Eye (tissue), 1 donor: Measurements from ENCODE around the gene TAC4.
A peak's percentile ranks its signal among the peaks of the same experiment; 100 is the strongest.

ENCODE experiments used
- DNase-seq: peaks from one replicate; pipeline ENCODE4 v3.0.0-alpha.2; 2015

TAC4 gene

DNA sequence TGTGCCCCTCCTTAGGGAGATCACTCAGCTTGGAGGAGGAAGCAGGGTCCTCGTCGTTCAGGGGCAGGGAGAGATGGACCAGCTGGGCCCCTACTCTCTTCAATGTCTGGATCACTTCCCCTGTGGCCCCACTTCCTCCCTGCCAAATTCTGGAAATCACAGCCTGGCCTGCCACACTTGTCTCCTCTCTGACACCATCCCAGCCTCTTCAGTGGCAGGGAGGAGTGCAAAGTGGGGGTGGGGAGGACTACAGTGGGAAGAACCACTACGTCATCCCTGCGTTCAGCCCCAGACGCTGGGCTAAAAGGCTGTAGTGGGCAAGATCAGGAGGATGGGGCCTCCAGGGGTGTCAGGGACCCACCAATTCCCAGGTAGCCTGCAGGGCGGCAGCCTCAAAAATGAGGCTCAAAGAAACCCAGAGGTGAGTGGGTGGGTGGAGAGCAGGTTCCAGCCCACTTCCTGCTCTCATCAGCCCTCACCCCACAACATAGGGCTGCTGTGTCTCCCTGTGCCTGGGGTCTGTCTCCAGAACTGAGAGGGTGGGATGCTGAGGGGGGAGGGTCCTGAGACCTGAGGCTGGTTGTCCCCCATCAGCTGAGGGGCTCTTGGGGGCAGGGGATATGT lies 25.0 kb upstream of the TAC4 start:
- DNase-seq, result no peak

DNA sequence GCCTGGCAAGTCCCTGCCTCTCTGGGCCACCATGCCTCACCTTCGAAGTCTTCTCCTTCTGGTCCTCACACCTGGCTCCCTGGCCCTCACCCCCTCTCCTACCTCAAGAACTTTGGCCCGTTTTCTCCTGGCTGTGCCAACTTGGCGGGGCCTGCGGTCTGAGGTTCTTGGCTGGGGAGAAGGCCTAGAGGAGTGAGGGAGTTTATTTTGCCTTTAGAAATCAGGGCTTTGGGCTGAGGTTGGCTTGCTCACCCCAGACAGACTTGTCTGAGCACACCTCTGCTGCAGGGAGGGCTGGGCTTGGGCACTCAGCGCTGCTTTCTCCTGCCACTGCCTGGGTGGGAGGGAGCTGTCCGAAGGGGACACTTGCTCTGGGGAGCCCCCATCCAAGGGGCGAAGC lies 23.3 kb upstream of the TAC4 start:
- no peak for DNase-seq

GRCh38 chr17:49870298-49870697 lies 22.4 kb upstream of the TAC4 start:
- no peak for DNase-seq

GRCh38 chr17:49869038-49869374 lies 21.1 kb upstream of the TAC4 start:
- DNase-seq, result no peak

DNA sequence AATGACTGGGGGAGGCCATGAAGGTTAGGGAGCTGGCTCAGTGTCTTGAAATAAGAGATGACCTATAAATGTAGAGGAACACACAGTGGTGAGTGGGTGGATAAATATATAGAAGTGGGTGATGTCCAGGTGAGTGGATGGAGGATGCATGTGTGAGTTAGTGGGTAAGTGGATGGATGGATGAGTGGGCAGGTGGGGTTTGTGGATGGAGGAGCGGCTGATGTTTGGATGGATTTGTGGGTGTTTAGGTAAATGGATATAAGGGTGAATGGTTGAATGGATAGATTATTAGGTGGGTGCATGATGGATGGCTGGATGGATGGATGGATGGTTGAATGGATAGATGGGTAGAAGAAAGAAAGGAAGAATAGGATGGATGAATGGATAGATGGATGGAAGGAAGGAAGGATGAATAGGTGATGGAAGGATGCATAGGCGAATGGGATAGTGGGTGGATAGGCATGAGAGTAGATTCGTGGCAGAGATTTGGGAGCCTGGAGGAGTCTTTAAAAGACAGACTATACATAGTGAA lies 19.1 kb upstream of the TAC4 start:
- no peak for DNase-seq

GRCh38 chr17:49866019-49866380 lies 18.1 kb upstream of the TAC4 start:
- DNase-seq, result no peak

- no peak for DNase-seq
These were observed 15.0 kb upstream of the TAC4 start for GRCh38 chr17:49862781-49863331.

GRCh38 chr17:49861150-49861884 lies 13.4 kb upstream of the TAC4 start:
- DNase-seq, result peak; percentile 76

DNA sequence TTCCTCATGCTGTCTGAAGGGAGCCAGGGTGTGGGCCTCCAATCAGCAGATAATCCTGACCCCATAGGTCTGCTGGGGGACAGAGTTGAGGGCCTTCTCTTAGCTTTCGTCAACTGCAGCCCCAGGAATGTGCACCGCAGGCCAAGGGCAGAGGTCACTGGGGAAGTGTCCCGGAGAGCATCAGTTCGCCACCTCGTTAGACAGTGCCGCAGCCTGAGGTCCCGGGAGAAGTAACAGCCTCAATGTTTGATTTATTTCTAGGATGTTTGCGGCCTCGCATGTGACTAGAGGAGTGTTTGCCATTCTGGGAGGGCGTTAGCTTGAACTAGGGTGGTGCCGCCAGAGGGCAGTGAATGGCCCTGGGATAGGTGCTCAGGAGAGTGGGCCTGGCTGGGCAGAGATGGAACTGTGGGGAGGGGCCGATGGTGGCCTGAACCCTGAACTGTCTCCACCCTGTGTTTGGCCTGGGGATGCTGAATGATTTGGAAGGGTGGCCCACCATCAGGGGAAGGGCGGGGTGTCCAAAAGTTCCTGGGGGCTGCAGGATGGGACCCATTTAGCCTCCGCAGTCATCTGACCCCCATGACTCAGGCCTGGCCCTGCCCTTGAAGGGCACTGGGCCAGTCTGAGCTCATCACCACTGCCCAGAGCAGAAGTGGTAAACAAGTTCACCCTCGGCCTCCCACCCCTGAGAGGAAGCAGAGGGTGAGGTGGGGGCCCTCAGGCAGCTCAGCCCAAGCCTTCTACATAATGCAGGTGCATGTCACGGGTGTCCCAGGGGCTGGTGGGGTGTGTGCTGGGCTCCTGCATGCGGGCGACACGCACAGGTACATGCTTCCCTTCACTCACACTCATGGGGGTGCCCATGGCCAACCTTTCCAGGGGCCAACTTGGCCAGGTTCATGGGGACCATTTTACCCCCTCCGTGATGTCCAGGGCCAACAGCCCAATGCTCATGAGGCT lies 12.4 kb upstream of the TAC4 start:
- no peak for DNase-seq

DNA sequence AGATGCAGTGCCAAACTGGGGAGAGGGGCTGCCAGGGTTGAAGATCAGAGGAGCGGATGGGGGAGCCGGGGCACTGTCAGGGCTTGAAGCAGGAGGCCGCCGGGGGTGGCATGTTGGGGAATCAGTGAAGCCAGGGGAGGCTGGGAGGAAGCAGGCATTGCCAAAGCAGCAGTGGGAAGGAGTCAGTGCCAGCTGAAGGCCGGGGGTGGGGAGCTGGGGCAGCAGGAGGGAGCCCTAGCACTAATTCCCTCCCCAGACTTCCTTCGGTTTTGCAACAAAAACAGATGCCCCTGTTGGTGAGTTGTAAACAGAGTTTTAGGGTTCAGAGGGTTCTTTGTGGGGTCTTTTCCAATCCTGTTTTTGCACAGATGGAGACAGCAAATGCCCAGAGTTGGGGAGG lies 10.9 kb upstream of the TAC4 start:
- DNase-seq, result no peak

GRCh38 chr17:49854126-49854525 lies 6.3 kb upstream of the TAC4 start:
- DNase-seq, result no peak

- DNase-seq, result no peak
These were observed 5.7 kb upstream of the TAC4 start for GRCh38 chr17:49853470-49854015.

GRCh38 chr17:49851387-49852291 lies 3.8 kb upstream of the TAC4 start:
- DNase-seq, result peak; percentile 78

DNA sequence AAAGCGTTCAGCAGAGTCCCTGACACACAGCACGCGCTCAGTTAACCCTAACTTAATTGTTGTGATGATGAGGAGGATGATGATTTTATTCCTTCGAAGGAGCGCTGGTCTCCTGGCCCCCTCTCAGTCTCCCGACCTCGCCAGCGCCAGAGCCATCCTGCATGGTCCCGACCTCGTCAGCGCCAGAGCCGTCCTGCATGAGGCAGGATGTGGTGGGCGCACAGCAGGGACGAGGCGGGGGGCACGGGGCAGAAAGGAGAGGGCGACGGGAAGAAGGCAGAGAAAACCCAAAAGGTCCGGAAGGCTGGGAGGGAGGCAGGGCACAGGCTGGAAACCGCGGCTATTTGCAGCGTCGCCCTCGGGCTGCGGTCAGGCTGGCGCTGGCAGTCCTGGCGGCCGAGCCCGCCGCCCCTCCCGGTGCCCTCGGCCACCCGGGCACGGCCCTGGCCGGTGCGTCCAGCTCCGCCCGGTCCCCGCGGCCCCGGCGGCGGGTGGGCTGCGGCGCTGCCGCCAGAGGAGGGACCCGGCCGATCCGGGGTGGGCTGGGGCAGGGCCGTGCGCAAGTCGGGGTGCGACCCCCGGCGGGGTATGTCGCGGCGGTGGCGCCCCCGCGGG lies 3.0 kb upstream of the TAC4 start:
- DNase-seq, result peak; percentile 36

- no peak for DNase-seq
These were observed 2.3 kb upstream of the TAC4 start for GRCh38 chr17:49850218-49850610.

DNA sequence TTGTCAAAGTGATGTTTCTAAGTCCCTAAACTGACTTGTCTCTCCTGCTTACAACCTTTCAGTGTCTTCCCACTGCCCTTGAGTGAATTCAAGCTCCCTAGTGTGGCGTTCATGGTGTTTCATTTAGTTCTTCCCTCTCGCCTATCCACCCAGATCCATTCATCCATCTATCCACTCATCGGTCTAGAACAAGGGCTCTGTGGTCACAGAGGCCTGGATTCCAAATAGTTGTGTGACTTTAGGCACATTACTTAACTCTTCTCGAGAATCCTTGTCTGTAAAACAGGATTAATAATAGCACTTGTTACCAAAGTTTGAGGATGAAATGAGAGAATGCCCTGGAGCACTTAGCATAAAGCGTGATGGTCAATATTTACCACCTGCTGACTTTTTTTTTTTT lies 870 bp upstream of the TAC4 start:
- no peak for DNase-seq

DNA sequence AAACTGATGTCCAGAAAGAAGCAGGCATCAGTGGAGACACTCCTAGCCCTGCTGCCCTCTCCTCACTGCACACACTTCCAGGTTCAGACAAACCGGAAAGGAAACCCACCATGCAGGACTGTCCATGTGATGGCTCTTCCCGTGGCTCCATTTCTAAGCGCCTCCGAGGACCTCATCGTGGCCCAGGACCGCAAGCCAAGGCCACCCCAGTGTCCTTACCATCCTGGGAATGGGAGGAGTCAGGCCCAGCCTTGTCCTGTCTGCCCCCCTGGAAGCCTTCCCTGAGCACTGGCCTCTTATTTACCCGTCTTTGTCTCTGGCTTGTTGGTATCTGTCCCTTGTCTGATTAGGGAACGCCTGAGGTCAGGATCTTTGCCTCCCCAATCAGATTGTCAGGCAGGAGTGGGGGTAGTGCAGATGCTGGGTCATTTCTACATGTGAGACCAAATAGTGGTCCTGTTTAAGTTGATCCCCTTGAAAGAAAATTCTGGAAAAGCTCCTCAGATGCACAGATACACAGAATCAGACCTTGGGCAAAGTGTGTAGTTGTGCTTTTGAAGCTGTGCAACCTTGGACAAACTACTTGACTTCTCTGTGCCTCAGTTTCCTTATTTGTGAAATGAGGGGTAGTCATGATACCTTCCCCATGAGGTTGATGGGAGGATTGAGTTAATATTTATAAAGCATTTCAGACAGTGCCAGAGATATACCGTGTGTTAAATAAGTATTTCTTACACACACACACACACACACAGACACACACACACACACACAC lies 744 bp downstream of the TAC4 start:
- DNase-seq, result no peak

DNA sequence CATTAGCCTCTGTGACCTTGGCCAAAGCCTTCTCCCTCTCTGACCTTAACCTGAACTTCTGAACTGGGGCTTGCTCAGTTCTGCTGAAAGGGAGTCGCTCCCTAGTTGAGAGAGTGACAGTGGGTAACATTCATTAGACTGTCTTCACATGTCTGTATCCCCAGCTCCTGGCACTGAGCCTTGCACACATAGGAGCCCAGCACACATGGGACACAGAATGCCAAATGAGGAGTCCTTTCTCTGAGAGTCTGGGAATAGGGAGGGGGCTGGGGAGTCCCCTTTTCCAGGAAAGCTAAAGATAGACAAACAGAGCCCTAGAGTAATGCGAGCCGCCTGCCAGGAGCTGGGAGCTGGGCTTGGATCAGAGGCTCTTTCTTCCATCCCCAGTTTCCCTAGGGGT lies 2.5 kb downstream of the TAC4 start:
- no peak for DNase-seq

DNA sequence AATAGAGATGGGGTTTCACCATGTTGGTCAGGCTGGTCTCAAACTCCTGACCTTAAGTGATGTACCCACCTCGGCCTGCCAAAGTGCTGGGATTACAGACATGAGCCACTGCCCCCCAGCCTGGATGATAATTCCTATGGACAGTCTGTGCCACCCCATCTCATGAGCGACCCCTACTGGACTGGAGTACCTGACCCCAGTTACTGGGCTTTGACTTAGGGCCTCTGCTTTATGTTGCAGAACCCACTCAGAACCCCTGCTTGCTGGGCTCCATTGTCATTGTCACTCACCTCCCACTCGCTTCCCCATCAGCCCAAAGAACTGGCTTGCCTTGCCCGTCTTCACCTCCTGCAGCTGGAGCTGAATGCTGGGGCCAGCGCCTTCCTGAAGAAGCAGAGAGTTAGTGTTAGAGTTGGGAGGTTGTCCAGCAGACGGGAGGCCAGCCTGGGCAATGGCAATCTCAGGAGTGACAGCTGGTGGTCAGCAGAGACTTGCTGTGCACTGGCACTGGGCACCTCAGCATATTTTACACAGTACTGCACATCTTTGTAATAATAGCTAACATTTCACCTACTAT lies 4.0 kb downstream of the TAC4 start:
- DNase-seq, result no peak

GRCh38 chr17:49842846-49843245 lies 5.0 kb downstream of the TAC4 start:
- DNase-seq, result no peak
